HG03139 (cell line): ENCODE results near the gene RBKS.

Source experiments
- ATAC-seq: cut with Tn5 transposase; IDR thresholded peaks from one replicate; pipeline ENCODE4 v1.9.1; 2021; ENCODE audit not compliant: unreplicated experiment

RBKS gene

DNA sequence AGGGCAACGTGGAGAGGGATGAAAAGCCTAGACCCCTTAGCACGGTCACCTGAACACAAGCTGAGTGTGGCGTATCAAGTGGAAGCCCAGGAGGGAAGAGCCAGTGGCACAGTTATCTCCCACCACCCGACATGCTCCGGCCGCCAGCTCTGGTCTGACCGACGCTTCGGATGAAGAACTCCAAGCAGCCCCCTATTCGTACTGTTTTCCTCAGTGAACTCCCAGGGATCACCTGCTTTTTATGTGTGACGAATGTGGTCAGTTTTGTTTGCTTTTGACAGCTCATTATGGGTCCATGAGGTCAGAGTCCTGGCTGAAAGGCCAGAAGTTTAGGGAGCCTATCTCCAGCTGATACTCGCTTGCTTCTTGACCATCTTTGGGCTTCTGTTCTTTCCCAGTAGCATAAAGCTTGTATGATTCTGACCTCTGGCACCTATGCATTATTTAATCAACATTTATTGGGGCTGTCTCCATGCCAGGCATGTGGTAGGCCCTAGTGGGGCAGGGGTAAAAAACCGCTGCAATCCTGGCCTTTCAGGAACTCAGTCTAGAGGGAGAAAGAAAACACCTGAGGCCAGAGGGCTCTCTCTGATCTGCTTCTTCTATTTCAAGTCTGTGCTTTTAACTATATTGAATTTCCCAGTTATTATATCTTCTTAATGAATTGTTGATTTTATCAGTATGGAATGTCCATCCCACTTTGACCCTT lies 151.7 kb downstream of the RBKS start:
- ATAC-seq = no peak

DNA sequence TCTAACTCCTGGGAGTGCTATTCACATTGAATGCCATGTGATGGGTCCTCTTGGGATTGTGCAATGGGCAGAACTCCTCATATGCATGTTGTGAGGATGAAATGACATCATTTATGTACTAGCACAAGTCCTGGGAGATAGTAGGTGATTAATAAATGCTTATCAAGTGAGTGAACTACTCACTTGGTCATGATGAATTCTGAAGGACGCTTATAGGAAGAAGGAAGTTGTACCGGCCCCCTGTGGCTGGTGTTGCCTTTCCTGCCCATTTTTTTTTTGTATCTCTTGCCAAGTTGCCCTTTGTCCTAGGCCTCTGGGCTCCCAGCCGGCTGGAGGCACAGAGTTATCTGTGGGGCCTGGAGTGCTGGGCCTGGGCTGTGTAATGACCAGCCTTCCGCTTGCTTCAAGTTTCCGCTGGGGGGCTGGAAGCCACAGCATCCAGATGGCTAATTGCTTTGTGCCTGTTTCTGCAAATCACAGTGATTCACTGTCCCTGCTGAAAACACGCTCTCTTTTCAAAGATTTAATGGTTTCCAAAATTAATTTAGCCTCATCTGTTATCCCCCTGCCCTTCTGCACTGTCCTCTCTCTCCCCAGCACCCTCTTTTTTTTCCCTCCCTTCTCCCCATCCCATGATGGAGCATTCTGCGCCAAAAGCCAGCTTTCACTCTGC lies 152.4 kb downstream of the RBKS start:
- ATAC-seq = no peak

DNA sequence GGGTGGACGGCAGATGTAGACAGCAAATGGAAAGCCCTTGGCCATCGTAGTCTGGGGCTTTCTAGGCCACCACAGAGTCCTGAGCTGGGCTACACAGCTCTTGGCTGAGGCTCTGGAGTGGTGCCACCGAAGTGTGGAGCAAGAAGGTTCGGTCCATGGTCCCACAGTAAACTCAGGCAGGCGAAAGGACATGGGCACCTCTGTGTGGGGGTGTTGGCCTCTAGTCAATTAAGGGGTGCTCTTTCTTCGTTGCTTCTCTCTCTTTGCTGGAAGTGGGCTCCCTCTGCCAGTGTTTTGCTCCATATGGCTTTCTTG lies 153.3 kb downstream of the RBKS start:
- no peak for ATAC-seq

DNA sequence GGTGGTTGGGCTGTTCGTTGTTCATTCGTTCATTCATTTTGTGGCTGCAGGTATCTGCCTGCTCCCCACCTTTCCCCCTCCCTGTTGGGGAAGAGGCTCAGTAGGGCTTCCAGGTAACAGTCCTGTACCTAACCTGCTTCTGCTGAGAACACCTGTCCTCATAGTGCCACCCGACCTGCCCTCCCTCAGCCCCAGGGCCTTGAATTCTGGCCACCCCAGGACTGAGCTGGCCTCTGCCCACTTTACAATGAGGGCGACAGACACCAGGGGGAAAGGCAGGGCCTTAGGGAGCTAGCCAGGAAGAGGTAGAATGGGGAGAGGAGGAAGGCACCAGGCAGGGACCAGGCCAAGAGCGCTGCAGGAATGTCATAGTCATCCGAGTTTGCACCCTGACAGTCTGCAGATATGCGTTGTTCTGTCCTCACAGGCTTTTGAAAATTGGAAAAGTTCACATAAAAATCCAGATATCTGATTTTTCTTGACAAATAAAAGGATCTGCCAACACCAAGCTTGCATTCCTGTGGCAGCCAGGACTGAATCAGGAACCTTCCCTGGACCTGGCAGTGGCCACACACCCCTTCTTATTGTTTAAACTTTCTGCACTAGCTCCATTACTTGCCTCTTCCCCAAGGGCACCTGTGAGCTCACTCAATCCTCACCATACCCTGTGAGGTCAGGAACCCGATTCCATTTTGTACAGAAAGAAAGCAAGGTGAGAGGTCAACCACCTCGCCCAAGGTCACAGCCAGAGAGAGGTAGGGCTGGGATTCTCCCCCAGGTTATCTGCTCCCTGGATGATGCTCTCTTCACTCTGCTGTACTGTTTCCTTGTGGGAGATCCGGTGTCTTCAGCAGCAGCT lies 153.9 kb downstream of the RBKS start:
- ATAC-seq = no peak

DNA sequence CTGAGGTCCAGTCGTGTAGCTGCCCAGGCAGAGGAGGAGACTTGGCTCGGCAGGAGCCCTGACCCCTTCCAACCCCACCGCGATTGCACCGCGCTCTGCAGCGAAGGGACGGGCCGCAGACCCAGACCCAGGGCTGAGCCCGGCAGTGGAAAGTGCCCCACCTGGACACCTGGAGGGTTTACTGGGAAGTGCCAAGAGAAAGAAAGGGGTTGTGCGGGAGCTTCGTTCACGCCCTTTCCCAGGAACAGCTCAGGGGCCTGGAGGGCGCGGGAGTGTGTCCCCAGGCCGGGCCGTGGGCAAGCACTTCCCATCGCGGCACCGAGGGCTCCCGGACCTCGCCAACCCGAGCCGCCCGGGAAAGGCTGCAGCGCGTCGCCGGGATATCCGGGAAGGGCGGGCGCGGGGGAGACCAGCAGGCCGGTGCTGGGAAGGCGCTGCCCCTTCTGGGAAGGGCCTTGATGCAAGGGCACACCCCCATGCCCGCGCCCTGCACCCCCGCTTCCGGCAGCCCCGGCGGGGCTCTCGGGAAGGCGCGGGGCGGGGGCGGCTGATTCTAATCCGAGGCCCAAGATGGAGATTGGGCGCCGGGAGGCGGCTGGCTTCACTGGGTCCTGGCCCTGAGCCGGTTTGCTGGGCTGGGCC lies 154.8 kb downstream of the RBKS start:
- ATAC-seq = no peak

DNA sequence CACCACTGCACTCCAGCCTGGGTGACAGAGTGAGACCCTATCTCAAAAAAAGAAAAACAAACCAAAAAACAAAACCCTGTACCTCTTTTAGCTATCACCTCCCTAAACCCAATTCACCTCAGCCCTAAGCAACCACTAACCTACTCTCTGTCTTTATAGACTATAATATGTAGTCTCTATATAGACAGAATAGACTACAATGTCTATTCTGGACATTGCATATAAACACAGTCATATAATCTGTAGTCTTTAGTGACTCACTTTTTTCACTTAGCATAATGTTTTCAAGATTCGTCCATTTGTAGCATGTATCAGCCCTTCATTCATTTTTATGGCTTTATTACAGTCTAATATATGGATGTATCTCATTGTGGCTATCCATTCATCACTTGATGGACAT lies 155.9 kb downstream of the RBKS start:
- no peak for ATAC-seq
